SK-N-SH (cell line): ENCODE measurements around the gene SAA1.

Experiments used
- CTCF ChIP-seq: fragments of 200-600 bp; sonication (generic); IDR thresholded peaks from 2 replicates; pipeline ENCODE4 v1.6.1; 2017; ENCODE audit warnings: antibody characterized with exemption, mild to moderate bottlenecking, moderate library complexity
- EP300 ChIP-seq, 2 experiments: IDR thresholded peaks; 2 replicates each; pipeline versions ENCODE4 v1.4.0 to v1.6.1; 2012; ENCODE audit warnings: borderline replicate concordance in 1 of 2, low read depth in 1 of 2, low read length in 1 of 2
- FOXM1 ChIP-seq: IDR thresholded peaks from 2 replicates; pipeline ENCODE4 v1.4.0; 2012; ENCODE audit warnings: low read depth, mild to moderate bottlenecking
- MAX ChIP-seq: IDR thresholded peaks from 2 replicates; pipeline ENCODE4 v1.4.0; 2012; ENCODE audit warnings: low read depth
- MXI1 ChIP-seq: IDR thresholded peaks from 2 replicates; pipeline ENCODE4 v1.6.1; 2012; ENCODE audit warnings: mild to moderate bottlenecking, low read depth, low read length, improper control_type of control experiment
- POLR2AphosphoS5 ChIP-seq: IDR thresholded peaks from 2 replicates; pipeline ENCODE4 v1.6.1; 2012; ENCODE audit warnings: low read depth, low read length
- RFX5 ChIP-seq: IDR thresholded peaks from 2 replicates; pipeline ENCODE4 v1.6.1; 2012; ENCODE audit warnings: mild to moderate bottlenecking, improper control_type of control experiment, low read length
- SIN3A ChIP-seq: IDR thresholded peaks from 2 replicates; pipeline ENCODE4 v1.6.1; 2012; ENCODE audit warnings: low read depth, mild to moderate bottlenecking, low read length, moderate library complexity, borderline replicate concordance
- TAF1 ChIP-seq: IDR thresholded peaks from 2 replicates; pipeline ENCODE4 v1.6.1; 2012; ENCODE audit warnings: low read depth, mild to moderate bottlenecking, low read length, moderate library complexity, borderline replicate concordance
- YY1 ChIP-seq: IDR thresholded peaks from 2 replicates; pipeline ENCODE4 v1.4.0; 2012; ENCODE audit warnings: low read depth, mild to moderate bottlenecking
- TF ChIP-seq, protein P1 (sequence below): IDR thresholded peaks from 2 replicates; pipeline ENCODE4 v1.6.1; 2012; ENCODE audit warnings: mild to moderate bottlenecking, low read depth, low read length, moderate library complexity
- TF ChIP-seq, protein P2 (sequence below): IDR thresholded peaks from 2 replicates; pipeline ENCODE4; 2012

- TF ChIP-seq CTCF (no peak), SIN3A (no peak), MXI1 (no peak), RFX5 (no peak), EP300 (IDR thresholded peaks at IDR 0.05; ENCODE audit: borderline replicate concordance in 1 of 2, low read depth in 1 of 2, low read length in 1 of 2) (no peak), POLR2AphosphoS5 (no peak), MAX (no peak), TAF1 (no peak), FOXM1 (no peak), YY1 (no peak)
- TF ChIP-seq, protein P1, sequence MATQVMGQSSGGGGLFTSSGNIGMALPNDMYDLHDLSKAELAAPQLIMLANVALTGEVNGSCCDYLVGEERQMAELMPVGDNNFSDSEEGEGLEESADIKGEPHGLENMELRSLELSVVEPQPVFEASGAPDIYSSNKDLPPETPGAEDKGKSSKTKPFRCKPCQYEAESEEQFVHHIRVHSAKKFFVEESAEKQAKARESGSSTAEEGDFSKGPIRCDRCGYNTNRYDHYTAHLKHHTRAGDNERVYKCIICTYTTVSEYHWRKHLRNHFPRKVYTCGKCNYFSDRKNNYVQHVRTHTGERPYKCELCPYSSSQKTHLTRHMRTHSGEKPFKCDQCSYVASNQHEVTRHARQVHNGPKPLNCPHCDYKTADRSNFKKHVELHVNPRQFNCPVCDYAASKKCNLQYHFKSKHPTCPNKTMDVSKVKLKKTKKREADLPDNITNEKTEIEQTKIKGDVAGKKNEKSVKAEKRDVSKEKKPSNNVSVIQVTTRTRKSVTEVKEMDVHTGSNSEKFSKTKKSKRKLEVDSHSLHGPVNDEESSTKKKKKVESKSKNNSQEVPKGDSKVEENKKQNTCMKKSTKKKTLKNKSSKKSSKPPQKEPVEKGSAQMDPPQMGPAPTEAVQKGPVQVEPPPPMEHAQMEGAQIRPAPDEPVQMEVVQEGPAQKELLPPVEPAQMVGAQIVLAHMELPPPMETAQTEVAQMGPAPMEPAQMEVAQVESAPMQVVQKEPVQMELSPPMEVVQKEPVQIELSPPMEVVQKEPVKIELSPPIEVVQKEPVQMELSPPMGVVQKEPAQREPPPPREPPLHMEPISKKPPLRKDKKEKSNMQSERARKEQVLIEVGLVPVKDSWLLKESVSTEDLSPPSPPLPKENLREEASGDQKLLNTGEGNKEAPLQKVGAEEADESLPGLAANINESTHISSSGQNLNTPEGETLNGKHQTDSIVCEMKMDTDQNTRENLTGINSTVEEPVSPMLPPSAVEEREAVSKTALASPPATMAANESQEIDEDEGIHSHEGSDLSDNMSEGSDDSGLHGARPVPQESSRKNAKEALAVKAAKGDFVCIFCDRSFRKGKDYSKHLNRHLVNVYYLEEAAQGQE: no peak
- TF ChIP-seq, protein P2, sequence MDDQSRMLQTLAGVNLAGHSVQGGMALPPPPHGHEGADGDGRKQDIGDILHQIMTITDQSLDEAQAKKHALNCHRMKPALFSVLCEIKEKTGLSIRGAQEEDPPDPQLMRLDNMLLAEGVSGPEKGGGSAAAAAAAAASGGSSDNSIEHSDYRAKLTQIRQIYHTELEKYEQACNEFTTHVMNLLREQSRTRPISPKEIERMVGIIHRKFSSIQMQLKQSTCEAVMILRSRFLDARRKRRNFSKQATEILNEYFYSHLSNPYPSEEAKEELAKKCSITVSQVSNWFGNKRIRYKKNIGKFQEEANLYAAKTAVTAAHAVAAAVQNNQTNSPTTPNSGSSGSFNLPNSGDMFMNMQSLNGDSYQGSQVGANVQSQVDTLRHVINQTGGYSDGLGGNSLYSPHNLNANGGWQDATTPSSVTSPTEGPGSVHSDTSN: no peak
Measured at GRCh38 chr11:18315893-18316292, 49.8 kb downstream of the SAA1 start.
